HL-60 (cell line): ENCODE measurements around the gene TMPRSS13.

Source experiments
- DNase-seq, 2 experiments: peaks; one replicate each; pipeline ENCODE4 v3.0.0-alpha.2; 2010 to 2020; ENCODE audit warnings: low read depth in 1 of 2, low spot score in 1 of 2
- H3K27ac ChIP-seq: fragments of 250-450 bp; sonication (Bioruptor Pico); replicated peaks from 2 replicates; pipeline ENCODE4 v1.5.1; 2020; ENCODE audit warnings: mild to moderate bottlenecking, moderate library complexity
- H3K27me3 ChIP-seq: fragments of 250-450 bp; sonication (Bioruptor Pico); 2 replicates; pipeline ENCODE4 v1.5.1; 2021; ENCODE audit warnings: mild to moderate bottlenecking, moderate library complexity; ENCODE audit not compliant: insufficient read depth, poor library complexity, severe bottlenecking
- H3K4me3 ChIP-seq: replicated peaks from 2 replicates; pipeline ENCODE4 v1.5.1; 2011; ENCODE audit warnings: mild to moderate bottlenecking, control low read depth, low read length; ENCODE audit not compliant: insufficient read depth
- GABPA ChIP-seq: IDR thresholded peaks from 2 replicates; pipeline ENCODE4 v1.6.1; 2012; ENCODE audit warnings: low read depth
- POLR2AphosphoS5 ChIP-seq: IDR thresholded peaks from 2 replicates; pipeline ENCODE4 v1.6.1; 2012; ENCODE audit warnings: low read depth
- REST ChIP-seq: IDR thresholded peaks from 2 replicates; pipeline ENCODE4 v1.6.1; 2012; ENCODE audit warnings: low read depth; ENCODE audit not compliant: insufficient replicate concordance
- SPI1 ChIP-seq: IDR thresholded peaks from 2 replicates; pipeline ENCODE4 v1.6.1; 2012; ENCODE audit warnings: low read depth, mild to moderate bottlenecking, borderline replicate concordance
- TF ChIP-seq, protein P1 (sequence below): IDR thresholded peaks from one replicate; pipeline ENCODE4 v1.5.1; 2011; ENCODE audit warnings: low read length, control low read depth, inconsistent platforms; ENCODE audit not compliant: insufficient read depth

Gene TMPRSS13

DNA sequence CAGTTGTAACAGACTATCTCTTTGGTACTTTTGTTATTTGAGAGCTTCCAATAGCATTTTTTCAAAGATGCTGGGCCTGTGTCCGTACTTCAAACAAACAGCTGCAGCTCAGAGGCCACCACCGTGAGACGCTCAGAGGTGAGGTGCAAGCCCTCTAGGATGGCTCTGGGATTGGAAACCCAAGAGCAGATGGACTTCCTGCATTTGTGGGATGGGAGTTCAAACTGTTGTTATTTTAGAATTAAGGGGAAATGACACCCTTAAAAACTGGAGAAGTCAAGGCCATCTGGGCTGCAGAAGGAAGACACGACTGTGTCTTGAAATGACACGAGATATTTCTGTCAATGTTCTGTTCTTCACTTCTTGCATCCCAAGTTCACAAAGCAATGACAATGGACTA, 47.8 kb upstream of the TMPRSS13 start:
- TF ChIP-seq, protein P1, sequence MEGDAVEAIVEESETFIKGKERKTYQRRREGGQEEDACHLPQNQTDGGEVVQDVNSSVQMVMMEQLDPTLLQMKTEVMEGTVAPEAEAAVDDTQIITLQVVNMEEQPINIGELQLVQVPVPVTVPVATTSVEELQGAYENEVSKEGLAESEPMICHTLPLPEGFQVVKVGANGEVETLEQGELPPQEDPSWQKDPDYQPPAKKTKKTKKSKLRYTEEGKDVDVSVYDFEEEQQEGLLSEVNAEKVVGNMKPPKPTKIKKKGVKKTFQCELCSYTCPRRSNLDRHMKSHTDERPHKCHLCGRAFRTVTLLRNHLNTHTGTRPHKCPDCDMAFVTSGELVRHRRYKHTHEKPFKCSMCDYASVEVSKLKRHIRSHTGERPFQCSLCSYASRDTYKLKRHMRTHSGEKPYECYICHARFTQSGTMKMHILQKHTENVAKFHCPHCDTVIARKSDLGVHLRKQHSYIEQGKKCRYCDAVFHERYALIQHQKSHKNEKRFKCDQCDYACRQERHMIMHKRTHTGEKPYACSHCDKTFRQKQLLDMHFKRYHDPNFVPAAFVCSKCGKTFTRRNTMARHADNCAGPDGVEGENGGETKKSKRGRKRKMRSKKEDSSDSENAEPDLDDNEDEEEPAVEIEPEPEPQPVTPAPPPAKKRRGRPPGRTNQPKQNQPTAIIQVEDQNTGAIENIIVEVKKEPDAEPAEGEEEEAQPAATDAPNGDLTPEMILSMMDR = no peak
- TF ChIP-seq SPI1 = no peak
- TF ChIP-seq POLR2AphosphoS5 = no peak
- no peak for TF ChIP-seq GABPA
- TF ChIP-seq REST = no peak
- DNase-seq = no peak
- no peak overlapping the region for H3K4me3 ChIP-seq
- H3K27ac ChIP-seq = no peak overlapping the region; the same call in 1 of the 2 replicates
- no peaks in the 10 kb centered on the region for H3K27me3 ChIP-seq

GRCh38 chr11:117976445-117976844, 47.2 kb upstream of the TMPRSS13 start:
- TF ChIP-seq POLR2AphosphoS5 (no peak), GABPA (no peak), REST (no peak), SPI1 (no peak)
- TF ChIP-seq, protein P1 = no peak
- H3K4me3 ChIP-seq = no peak overlapping the region
- no peak for DNase-seq
- no peak overlapping the region; the same call in 1 of the 2 replicates for H3K27ac ChIP-seq
- no peaks in the 10 kb centered on the region for H3K27me3 ChIP-seq

DNA sequence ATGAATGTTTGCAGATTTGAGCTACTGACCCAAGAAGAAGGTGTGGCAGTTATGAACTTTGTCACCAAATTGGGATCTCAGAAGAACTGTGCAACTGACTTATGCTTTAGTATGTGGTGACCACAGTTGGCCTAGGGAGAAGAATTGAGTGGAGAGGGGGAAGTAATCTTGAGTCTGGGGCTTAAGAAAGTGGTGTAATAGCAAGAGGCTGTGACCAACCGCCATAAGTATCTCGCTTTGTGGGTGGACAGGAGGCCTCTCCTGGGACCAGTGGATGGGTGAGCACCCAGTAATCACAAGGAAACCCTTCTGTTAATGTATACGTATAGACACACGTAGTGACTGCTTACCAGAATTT, 44.3 kb upstream of the TMPRSS13 start:
- no peaks in the 10 kb centered on the region for H3K27me3 ChIP-seq
- peak overlapping the region; percentile 55 for H3K27ac ChIP-seq
- H3K4me3 ChIP-seq = no peak overlapping the region
- DNase-seq = peak; percentile 77 to 89
- no peak for TF ChIP-seq GABPA
- no peak for TF ChIP-seq REST
- TF ChIP-seq, protein P1 = no peak
- TF ChIP-seq SPI1 = no peak
- peak; percentile 61 for TF ChIP-seq POLR2AphosphoS5
